GM21717 (cell line): Measurements from ENCODE around the gene FXYD1.
A peak's percentile ranks its signal among the peaks of the same experiment; 100 is the strongest.
"Not testable (repeated sequence)": the region's sequence is repeated elsewhere in the genome, so short reads cannot be mapped to it uniquely, and the experiment has no call there.

Experiments
- ATAC-seq: cut with Tn5 transposase; IDR thresholded peaks from one replicate; pipeline ENCODE4 v1.9.1; 2021; ENCODE audit warnings: mild to moderate bottlenecking, moderate library complexity; ENCODE audit not compliant: unreplicated experiment

Gene FXYD1

DNA sequence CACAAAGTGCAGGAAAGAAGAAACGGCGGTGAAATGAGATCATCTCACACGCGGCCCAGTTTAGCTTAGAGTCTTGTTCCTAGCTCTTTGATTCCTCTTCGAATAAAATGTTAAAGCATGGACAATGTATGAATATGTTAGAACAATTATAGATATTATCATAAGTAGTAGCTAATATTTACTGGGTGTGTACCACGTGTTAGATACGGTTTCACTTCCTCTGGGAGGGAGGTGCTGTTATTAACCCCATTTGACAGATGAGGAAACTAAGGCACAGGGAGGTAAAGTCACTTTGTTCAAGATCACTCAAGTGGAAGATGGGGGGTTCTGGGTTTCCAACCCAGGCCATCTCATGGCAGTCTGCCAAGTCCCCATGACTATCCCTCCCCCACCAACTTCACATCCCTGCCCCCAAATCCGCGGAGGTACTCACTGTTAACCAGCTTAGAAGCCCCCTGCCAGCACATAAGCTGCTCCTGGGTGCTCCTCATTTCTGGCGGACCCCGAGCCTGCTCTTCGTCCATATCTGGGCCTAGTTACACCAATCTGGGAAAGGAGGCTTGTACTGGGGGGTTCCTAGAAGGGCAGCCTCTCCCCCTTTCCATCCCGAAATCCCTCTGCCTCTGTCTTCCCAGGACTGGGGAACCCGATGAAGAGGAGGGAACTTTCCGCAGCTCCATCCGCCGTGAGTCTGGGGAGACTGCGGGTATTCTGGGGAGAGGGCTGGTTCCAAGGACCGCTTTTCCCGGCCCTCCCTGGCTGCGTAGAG, 3.4 kb downstream of the FXYD1 start:
- no peak for ATAC-seq

DNA sequence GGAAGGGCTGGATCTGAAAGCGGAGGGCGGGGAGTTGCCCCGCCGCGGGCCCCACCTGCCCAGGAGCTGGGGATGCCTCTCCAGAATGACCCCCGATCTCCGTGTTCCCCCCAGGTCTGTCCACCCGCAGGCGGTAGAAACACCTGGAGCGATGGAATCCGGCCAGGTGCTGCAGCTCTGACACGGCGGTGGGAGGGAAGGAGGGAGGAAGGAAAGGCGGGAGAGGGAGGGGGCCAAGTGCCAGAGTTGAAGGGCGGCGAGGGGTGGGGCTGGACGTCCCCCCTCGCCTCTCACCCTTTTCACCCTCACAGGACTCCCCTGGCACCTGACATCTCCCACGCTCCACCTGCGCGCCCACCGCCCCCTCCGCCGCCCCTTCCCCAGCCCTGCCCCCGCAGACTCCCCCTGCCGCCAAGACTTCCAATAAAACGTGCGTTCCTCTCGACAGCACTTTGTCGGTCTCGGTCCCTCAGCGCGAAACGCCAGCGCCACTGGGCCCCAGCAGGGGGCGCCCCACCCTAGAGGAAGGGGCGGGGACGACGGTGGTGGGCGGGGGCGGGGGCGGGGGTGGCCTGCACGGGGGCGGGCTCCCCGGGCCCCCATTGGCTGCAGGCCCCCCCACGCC, 4.1 kb downstream of the FXYD1 start:
- no peak for ATAC-seq

DNA sequence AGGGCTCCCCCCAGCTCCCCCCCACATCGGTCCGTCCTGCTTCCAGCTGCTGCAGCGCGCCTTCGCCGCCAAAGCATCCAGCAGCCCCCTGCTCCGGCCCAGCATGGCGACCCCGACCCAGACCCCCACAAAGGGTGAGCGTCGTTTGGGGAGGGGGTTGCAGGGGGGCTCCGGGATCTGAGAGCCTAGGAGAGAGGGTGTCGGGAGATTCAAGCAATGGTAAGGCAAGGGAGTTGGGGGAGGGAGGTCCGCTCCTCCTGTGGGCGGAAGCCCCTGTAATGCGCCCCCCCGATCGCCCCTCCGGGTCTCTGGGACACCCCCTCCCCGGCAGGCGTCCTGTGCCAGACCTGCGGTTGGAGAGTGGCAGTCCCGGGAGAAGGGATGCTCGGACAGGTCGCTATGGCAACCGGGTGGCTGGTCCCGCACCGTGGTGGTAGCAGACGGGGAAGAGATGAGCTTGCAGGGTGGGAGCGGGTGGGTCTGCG, 4.6 kb downstream of the FXYD1 start, which contains the start of gene FXYD7:
TSS of gene FXYD7 (plus strand) at position 25 of the 485 bp plus-strand sequence. CDS start at position 104, 79 bp downstream.
- no peak for ATAC-seq

DNA sequence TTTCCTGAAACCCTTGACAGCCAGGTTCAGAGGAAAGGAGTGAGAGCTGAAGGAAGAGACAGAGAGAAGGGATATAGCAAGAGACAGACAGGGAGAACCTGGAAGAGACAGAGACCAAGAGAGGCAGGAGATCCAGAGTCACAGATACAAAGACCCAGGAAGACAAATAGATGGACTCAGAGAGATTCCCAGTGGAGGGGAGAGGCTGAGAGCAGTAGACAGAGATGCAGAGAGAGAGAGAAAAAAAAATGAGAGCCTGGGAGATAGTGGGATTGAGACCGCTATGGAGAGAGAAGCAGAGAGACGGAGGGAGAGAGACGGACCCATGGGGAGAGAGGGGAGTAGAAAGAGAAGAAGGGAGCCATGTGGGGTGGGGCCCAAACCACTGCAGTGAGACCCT, 5.2 kb downstream of the FXYD1 start:
- no peak for ATAC-seq

DNA sequence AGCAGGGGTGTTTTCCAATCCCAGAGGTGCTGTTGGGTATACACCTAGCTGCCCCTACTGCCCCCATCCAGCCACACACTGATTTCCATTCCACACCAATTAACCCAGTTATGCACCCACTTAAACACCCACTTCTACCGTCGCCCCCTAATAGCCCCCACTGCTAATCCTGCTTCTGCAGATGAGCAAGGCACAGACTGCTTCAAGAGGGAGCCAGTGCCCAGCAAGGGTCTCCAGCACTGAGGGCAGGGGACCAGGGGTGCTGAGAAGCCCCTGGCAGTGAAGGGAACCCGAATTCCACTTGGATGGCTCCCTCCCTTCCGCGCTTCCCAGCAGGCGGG, 5.6 kb downstream of the FXYD1 start:
- ATAC-seq: no peak

DNA sequence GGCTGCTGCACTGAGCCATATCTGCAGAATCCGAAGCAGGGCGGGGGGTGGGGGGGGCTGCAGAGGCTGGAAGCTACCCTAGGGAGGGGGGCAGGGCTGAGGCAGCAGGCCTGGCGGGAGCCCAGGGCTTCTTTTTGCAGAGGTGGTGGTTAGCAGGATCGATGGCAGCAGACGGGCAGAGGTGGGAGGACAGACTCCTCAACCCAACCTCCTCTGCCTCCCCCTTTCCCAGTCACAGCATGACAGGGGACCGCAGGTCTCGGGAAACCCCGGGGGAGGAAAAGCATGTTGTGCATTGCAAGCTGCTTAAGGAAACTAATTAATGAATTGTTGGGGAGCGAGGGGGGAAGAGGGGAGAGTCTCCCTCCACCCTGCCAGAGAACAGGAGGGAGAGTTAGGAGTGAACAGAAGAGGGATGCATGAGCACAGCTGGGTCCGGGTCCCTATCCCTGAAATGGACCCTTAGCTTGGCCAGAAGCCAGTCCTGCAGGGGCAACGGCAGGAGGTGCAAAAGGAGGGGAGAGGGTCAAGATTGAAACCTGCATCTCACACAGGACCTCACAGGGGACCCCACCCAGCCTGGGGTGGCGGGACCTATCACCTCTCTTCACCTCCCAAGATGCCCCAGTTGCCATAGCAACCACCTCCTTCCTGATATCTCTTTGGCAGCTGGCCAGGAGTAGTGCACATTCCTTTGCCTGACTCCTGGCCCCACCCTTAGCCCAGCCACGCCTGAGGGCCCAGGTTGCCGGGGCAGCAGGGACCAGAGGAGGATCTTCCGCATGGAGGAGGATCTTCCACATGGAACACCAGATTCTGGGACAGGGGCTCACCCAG, 6.2 kb downstream of the FXYD1 start:
- ATAC-seq: no peak

DNA sequence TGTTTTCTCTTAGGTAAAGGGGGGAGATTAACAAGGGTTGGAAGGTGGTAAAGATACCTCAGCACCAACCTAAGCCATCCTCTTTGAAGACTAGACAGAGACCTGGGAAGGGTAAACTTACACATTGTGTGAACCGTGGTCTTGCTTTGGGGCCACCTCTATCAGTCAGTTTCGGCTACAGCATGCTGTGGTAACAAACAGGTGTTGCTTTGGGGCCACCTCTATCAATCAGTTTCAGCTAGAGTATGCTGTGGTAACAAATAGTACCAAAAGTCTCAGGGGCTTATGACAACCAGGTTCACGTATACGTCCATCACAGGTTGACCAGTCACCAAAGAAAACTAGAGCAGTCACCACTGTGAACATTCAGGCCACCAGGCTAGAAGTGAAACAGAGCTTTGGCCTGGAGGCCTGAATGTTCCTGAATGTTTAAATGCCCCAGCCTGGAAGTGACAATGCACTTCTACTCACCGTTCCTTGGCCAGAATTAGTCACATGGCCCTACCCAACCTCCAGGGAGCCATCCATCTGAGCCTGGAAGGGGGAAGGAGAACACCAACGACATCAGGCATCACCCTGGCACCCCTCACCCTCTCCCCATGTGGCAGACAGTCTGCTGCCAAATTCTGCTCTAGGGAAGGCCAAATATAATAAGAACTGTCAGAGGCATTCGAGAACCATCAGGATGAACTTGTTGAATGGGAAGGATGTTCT, 8.3 kb downstream of the FXYD1 start:
- ATAC-seq: no peak

DNA sequence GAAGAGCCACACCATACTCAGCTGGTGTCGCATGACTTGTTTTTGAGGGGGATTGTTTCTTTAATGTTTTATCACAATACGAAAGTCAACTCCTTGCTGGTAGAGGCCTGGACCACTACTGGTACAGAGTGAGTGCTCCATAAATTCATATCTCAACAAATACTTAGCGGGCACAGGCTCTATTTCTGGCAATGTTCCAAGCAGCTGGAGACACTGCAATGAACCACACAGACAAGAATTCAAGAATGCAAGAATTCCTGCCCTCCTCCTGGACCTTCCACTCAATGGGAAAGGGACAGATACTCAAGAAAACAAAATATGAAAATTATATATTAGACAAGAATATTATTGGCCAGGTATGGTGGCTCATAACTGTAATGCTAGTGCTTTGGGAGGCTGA, 10.8 kb downstream of the FXYD1 start:
- no peak for ATAC-seq

DNA sequence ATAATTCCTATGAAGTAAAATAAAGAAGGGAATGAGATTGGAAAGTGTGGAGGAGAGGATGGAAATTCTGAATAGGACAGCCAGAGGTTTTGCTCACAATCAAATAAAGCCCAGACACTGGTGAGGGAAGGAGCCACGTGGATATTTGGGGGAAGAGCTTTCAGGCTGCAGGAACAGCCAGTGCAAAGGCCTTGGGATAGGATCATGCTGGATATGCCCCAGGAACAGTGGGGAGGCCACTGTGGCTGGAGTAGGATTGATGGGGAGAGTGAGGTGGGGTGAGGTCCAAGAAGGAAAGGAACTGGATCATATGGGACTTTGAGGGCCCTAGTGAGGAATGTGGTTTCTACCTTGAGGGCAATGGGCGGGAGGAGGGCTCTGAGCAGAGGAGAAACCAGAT, 11.8 kb downstream of the FXYD1 start:
- no peak for ATAC-seq

DNA sequence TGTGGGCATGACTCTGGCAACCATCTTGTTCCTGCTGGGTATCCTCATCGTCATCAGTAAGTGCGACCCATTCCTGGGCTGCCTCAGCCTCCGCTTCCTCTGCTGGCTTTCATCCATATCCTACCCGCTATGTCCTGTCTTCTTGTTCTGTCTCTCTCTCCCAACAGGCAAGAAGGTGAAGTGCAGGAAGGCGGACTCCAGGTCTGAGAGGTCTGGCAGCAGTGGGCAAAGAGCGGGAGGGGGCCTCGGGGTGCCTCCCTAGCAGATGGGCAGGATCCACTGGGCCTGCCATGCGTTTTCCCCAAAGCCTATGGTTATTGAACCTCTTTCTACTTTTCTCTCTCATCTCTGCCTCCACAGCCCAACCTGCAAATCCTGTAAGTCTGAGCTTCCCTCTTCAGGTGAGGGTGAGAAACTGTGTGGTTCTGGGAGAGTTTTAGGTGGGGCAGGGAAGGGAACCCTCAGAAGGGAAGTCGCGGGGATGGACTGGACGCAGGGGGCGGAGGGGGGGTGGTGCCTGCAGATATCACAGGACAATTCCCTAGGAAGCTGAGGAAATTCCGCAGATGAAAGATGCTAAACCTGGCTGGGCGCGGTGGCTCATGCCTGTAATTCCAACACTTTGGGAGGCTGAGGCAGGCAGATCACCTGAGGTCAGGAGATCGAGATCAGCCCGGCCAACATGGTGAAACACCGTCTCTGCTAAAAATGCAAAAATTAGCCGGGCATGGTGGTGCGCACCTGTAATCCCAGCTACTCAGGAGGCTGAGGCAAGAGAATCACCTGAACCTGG, 12.8 kb downstream of the FXYD1 start:
- no peak for ATAC-seq

DNA sequence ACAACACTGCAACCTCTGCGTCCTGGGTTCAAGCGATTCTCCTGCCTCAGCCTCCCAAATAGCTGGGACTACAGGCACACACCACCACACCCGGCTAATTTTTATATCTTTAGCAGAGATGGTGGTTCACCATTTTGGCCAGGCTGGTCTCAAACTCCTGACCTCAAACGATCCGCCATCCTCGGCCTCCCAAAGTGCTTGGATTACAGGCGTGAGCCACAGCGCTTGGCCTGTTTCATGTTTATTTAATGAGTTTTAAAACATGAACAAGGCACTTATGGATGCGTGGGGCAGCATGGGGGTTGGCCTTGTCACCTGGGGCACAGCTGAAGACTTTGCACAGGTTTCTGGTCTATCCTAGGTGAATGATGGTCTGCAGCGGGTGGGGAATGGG, 14.5 kb downstream of the FXYD1 start:
- ATAC-seq: not testable (repeated sequence)

DNA sequence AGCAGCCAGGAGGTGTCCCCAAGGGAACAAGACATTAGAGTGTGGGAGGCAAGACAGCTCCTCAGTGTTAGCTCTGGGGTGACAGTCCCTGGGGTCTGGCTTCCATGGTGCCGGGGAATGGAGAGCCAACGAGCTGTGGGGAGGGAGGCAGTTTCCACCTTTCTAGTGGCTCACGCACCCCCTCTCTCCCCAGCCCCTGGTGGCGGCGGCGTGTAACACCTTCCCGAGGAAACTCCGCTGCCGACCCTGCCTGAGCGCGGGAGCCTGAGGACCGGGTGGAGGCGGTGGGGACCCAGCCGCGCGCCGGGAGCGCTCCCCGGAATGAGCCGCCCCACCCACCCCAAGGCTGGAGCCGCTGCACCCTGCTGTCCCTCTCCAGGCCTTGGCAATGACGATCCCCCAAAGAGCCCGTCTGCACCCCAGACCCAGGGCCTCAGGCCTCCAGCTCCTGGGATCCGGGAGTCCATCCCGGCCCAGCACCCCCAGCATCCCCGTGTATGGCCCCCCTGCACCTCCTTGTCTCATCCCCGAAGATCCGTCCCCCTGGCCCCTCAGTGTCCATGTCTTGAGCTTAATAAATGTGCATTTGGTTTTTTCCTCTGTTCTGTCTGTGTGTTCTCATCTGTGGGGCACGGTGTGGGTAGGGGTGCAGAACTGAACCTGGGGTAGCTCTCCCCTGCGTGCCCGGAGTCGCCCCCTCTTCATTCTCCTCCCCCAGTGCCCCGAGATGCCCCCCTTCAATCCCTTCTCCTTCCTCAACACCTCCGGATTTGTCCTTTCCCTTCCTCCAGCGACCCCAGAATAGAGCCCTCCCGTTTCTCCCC, 15.3 kb downstream of the FXYD1 start:
- no peak for ATAC-seq

DNA sequence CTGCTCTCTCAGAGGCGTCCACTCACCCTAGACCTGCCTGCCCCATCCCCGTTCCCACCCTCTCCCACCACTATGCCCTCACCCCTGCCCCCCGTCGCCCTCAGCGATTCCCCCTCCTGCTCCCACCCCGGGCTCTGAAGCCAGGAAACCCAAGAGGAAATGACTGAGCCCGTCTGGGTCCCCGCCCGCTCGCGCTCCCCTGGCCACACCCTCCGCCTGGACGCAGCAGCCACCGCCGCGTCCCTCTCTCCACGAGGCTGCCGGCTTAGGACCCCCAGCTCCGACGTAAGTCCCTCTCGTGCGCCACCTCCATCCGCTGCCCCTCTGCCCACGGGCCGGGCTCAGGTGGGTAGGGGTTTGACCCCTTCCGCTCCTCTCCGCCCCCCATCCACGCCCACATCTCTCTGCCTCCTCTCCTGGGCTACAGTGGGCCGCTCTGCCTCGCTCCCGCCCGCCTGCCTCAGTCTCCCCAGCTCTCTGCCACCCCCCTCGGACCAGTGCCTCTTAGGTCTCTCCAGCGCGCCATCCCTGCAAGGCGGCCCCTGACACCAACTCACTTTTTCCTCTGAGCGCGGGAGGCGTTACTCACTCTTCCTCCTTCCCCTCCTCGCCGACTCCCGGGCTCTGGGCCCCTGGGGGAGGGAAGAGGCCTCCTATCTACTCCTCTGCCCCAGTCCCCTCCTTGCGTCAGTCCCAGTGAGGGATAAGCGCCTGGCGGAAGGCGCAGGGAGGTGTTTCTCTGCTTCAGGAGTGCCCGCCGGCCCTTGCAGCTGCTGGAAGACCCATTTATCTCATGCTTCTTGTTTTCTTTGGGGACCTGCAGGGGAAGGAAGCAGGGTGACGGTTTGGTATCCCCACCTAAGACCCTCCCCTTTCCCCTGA, 16.1 kb downstream of the FXYD1 start, which contains the start of gene FXYD5:
TSS of gene FXYD5 (plus strand) at position 211 of the 882 bp plus-strand sequence. CDS start 816 bp downstream, outside the sequence.
- peak; percentile 46 for ATAC-seq

DNA sequence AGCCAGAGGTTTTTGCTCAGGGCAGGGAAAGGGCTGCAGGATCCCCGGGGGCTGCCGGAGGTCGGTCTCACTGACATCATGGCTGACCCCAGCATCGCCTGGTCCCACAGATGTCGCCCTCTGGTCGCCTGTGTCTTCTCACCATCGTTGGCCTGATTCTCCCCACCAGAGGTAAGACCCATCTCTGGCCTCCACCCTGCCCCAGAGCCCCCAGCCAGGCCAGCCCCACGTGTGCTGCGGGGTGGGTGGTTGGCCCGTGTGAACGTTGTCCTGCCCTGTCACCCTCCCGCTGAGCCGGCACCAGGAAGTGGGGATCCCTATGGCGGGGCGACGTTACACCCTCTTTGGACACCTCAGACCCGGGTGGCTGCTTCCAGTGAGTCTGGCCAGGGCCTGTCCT, 16.8 kb downstream of the FXYD1 start:
- ATAC-seq: peak; percentile 30

DNA sequence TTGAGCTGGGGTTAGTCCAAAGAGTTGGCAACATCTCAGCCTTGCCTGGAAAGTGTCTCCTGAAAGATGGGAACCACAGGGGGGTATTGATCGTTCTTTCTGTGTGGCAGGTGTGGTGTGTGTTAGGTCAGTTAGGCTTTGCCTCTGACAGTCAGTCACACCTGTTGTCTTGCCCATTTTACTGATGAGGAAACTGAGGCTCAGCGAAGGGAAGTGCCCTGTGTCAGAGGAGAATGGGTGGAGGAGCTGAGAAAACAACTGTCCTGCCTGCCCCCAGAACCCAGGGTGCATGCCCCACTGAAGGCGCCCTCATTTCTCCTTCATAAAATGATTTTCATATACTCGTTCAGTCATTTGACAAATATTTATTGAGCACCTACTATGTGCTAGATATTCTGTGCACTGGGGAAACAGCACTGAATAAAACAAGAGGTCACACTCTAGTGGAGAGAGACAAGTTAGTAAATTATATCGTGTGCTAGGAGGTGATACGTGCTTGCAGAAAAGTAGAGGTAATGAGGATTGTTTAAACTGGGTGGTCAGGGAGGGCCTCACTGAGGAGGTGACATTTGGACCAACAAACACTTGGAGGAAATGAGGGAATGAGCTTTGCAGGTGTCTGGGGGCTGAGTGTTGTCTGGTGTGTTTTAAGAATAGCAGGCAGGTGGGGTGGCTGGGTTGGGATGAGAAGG, 17.5 kb downstream of the FXYD1 start:
- no peak for ATAC-seq

DNA sequence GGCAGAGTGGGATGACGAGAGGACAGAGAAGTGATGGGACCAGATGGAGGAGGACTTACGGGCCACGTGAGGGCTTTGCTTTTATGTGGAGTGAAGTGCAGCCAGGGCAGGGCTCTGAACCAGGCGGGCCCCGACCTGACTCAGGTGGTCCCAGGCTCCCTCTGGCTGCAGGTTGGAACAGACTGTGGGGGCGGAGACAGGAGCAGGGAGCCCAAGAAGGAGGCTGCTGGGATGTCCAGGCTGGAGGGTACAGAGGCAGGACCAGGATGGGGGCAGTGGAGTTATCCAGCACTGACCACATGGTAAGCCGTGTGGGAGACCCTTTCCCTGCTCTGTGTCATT, 18.0 kb downstream of the FXYD1 start:
- no peak for ATAC-seq

DNA sequence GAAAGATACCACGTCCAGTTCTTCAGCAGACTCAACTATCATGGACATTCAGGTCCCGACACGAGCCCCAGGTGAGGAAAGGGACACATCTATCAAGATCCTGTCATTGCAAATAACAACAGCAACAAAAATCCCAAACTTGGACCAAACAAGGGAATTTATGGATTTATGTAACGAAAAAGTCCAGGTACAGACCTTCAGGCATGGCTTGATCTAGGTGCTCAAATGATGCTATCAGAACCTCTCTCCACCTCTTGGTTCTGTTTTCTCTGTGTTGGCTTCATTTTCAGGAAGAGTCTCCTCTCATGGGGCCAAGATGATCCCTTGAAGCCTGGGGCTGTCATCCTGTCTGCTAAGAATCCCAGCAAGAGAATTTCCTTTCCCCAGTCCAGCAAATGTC, 18.8 kb downstream of the FXYD1 start:
- no peak for ATAC-seq

DNA sequence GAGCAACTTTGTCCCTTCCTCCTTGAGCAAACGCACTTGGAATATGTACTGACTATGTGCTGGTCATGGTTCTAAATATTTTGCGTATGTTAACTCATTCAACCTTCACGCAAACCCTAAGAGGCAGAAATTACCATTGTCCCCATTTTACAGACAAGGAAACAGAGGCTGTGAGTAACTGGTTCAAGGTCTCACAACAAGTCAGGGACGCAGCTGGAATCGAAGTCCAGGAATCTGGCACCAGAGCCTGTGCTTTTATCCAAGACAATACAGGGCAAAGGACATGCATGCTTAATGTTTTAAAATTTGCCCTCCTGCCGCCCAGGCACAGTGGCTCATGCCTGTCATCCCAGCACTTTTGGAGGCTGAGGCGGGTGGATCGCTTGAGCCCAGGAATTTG, 21.0 kb downstream of the FXYD1 start:
- no peak for ATAC-seq
